Keratinocyte (primary cell): ENCODE data around the gene SMYD4.

Experiments
- CTCF ChIP-seq, 3 experiments: IDR thresholded peaks in 1 of 3; conservative IDR thresholded peaks in 1 of 3; optimal IDR thresholded peaks in 1 of 3; 2 replicates in 2 of 3; 3 replicates in 1 of 3; pipeline versions ENCODE3 to v1.5.1; 2011; ENCODE audit warnings: low read length in 3 of 3, mild to moderate bottlenecking in 3 of 3, moderate library complexity in 2 of 3, control low read depth in 1 of 3, inconsistent platforms in 1 of 3; ENCODE audit not compliant: insufficient read depth in 2 of 3; ENCODE audit errors: extremely low read depth in 1 of 3
- EZH2 ChIP-seq: IDR thresholded peaks from one replicate; pipeline ENCODE4 v1.6.1; 2012; ENCODE audit warnings: inconsistent platforms, mild to moderate bottlenecking, low read length, moderate library complexity

- no peak for TF ChIP-seq EZH2
- no peak for TF ChIP-seq CTCF (optimal IDR thresholded peaks at IDR 0.05 in 1 of 3, IDR thresholded peaks at IDR 0.05 in 1 of 3, conservative IDR thresholded peaks at IDR 0.05 in 1 of 3; ENCODE audit: extremely low read depth in 1 of 3, insufficient read depth in 2 of 3, low read length in 3 of 3)
Observed at GRCh38 chr17:1829216-1829591, 498 bp downstream of the SMYD4 start.
